CD14-positive monocyte (primary cell): ENCODE measurements around the gene SAFB2. TPM values are rescaled to one million over a fixed set of nuclear protein-coding genes. Genes with fewer than 3 reads are reported as not detected.

Experiments used
- DNase-seq, 3 donors: peaks; one replicate each; pipeline ENCODE4 v3.0.0-alpha.2; 2011 to 2022
- H2AFZ ChIP-seq: 2 replicates; pipeline ENCODE4 v1.6.0; 2012; ENCODE audit warnings: mild to moderate bottlenecking, low read depth, low read length, inconsistent platforms; ENCODE audit not compliant: insufficient read depth, poor library complexity, severe bottlenecking
- H3K27ac ChIP-seq, 2 donors: 1 replicate in 1 of 2; 2 replicates in 1 of 2; pipeline ENCODE4 v1.5.1; 2012 to 2013; ENCODE audit warnings: low read length in 2 of 2, control low read depth in 1 of 2, inconsistent platforms in 1 of 2, low read depth in 1 of 2, mild to moderate bottlenecking in 1 of 2
- H3K27me3 ChIP-seq, 2 donors: one replicate each; pipeline versions ENCODE4 v1.6.0 to v1.6.1; 2011 to 2013; ENCODE audit warnings: low read length in 2 of 2; ENCODE audit not compliant: control insufficient read depth in 2 of 2, insufficient read depth in 2 of 2
- H3K36me3 ChIP-seq, 2 donors: replicated peaks in 1 of 2; 1 replicate in 1 of 2; 2 replicates in 1 of 2; pipeline versions ENCODE4 v1.5.1 to v1.6.1; 2012 to 2013; ENCODE audit warnings: low read length in 2 of 2, control low read depth in 1 of 2, inconsistent platforms in 1 of 2, mild to moderate bottlenecking in 1 of 2; ENCODE audit not compliant: insufficient read depth in 2 of 2, control insufficient read depth in 1 of 2
- H3K4me1 ChIP-seq, 2 donors: 1 replicate in 1 of 2; 2 replicates in 1 of 2; pipeline versions ENCODE4 v1.5.1 to v1.6.1; 2012 to 2013; ENCODE audit warnings: low read length in 2 of 2, control low read depth in 1 of 2, inconsistent platforms in 1 of 2, mild to moderate bottlenecking in 1 of 2, moderate library complexity in 1 of 2; ENCODE audit not compliant: insufficient read depth in 2 of 2, control insufficient read depth in 1 of 2
- H3K4me2 ChIP-seq: replicated peaks from 2 replicates; pipeline ENCODE3; 2012; ENCODE audit warnings: low read length, moderate library complexity, mild to moderate bottlenecking; ENCODE audit not compliant: poor library complexity, severe bottlenecking; ENCODE audit errors: extremely low read depth
- H3K4me3 ChIP-seq, 3 experiments: fragments of 200-600 bp in 1 of 3; sonication (generic) in 1 of 3; replicated peaks in 1 of 3; 1 replicate in 2 of 3; 2 replicates in 1 of 3; pipeline ENCODE4 v1.5.1; 2011 to 2013; ENCODE audit warnings: low read length in 3 of 3, mild to moderate bottlenecking in 3 of 3, control low read depth in 2 of 3, low read depth in 2 of 3, inconsistent platforms in 1 of 3, moderate library complexity in 1 of 3
- H3K79me2 ChIP-seq: 2 replicates; pipeline ENCODE4 v1.6.0; 2012; ENCODE audit warnings: mild to moderate bottlenecking, control low read depth, inconsistent platforms, low read length, moderate library complexity; ENCODE audit not compliant: insufficient read depth
- H3K9ac ChIP-seq: 2 replicates; pipeline ENCODE4 v1.6.0; 2017; ENCODE audit warnings: low read length, mild to moderate bottlenecking; ENCODE audit not compliant: insufficient read depth, poor library complexity, severe bottlenecking
- H3K9me3 ChIP-seq, 2 donors: replicated peaks in 1 of 2; 1 replicate in 1 of 2; 2 replicates in 1 of 2; pipeline versions ENCODE4 v1.5.1 to v1.6.1; 2012 to 2013; ENCODE audit warnings: low read length in 2 of 2, control low read depth in 1 of 2; ENCODE audit not compliant: control insufficient read depth in 1 of 2, insufficient read depth in 1 of 2
- H4K20me1 ChIP-seq: 2 replicates; pipeline ENCODE4 v1.6.0; 2012; ENCODE audit warnings: mild to moderate bottlenecking, low read length, control low read depth, moderate library complexity; ENCODE audit not compliant: insufficient read depth
- H3K27ac Mint-ChIP-seq, 7 donors: one replicate each; pipeline ENCODE4 v1.8.0; 2020; ENCODE audit warnings: mild to moderate bottlenecking in 7 of 7, mixed read lengths in 7 of 7, moderate library complexity in 6 of 7, inconsistent platforms in 2 of 7
- H3K27me3 Mint-ChIP-seq, 3 donors: one replicate each; pipeline ENCODE4 v1.8.0; 2021 to 2022; ENCODE audit warnings: low read depth in 3 of 3, mild to moderate bottlenecking in 3 of 3, mixed read lengths in 3 of 3, moderate library complexity in 3 of 3, inconsistent platforms in 1 of 3
- H3K36me3 Mint-ChIP-seq, 2 donors: one replicate each; pipeline ENCODE4 v1.8.0; 2020; ENCODE audit warnings: mixed read lengths in 2 of 2, inconsistent platforms in 1 of 2, mild to moderate bottlenecking in 1 of 2
- H3K4me1 Mint-ChIP-seq: one replicate; pipeline ENCODE4 v1.8.0; 2020; ENCODE audit warnings: mild to moderate bottlenecking, mixed read lengths
- H3K4me3 Mint-ChIP-seq, 2 donors: one replicate each; pipeline ENCODE4 v1.8.0; 2020; ENCODE audit warnings: mild to moderate bottlenecking in 2 of 2, mixed read lengths in 2 of 2, moderate library complexity in 1 of 2
- H3K9me3 Mint-ChIP-seq, 7 donors: one replicate each; pipeline ENCODE4 v1.8.0; 2020 to 2022; ENCODE audit warnings: mixed read lengths in 7 of 7, mild to moderate bottlenecking in 6 of 7, moderate library complexity in 6 of 7, inconsistent platforms in 2 of 7
- WGBS: methylation state at CpG from one replicate; pipeline ENCODE4 v1.1.5; 2013; ENCODE audit warnings: missing lambda C conversion rate; ENCODE audit not compliant: insufficient coverage; 5-methylcytosine and 5-hydroxymethylcytosine counted together
- intact Hi-C, 2 donors: fragments of 100-400 bp; cut with micrococcal nuclease; formaldehyde crosslinking; loops; one replicate each; pipeline versions ENCODE4 v1.15.0 to v1.15.1; 2023
- polyA plus RNA-seq, 3 donors: library from polyadenylated mRNA; depleted of rRNA in 1 of 3; unstranded in 2 of 3; stranded (reverse) in 1 of 3; fragments of 300-500 nt in 2 of 3; fragments of >200 nt in 1 of 3; fragmentation: Illumina TruSeq in 2 of 3; gene quantifications; 1 replicate in 2 of 3; 2 replicates in 1 of 3; pipeline ENCODE4 v1.2.3, GENCODE V29; 2012 to 2021
- TF ChIP-seq, protein P1 (sequence below): fragments of 200-600 bp; IDR thresholded peaks from one replicate; pipeline ENCODE4 v1.8.0; 2022; ENCODE audit warnings: antibody characterized with exemption, mild to moderate bottlenecking

The SAFB2 gene
- polyA plus RNA-seq, 3 donors: 7.5 to 53.4 (median 14.7) TPM

DNA sequence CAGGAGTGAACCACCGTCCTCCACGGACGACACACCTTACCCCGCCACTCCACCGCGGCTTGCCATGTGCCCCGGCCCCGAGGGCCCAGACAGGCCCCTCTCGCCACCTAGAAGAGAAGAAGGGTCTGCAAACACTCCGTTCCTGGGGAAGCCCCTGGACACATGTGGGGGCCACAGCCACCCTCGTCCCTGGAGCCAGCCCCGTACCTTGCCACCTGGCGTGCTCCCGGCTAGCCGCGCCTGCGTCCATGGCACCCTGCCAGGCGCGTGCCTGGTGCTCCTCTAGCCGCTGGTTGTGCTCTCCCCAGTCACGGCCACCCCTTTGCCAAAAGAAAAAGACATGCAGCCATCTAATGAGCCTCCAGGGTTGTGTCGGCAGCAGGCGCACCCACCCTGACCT is 34.9 kb downstream of the SAFB2 start:
- H3K4me1 Mint-ChIP-seq: peaks cover 7% of the 10 kb centered on the region
- Histone ChIP-seq H3K4me1 (no peaks in the 10 kb centered on the region), H3K27ac (no peak overlapping the region), H3K36me3 (peaks cover 62 to 72% of the 10 kb centered on the region in 2 donors), H3K79me2 (no peaks in the 10 kb centered on the region), H4K20me1 (peaks cover 78% of the 10 kb centered on the region), H3K4me2 (no peak overlapping the region), H3K9me3 (no peaks in the 10 kb centered on the region), H3K4me3 (no peak overlapping the region), H3K27me3 (no peaks in the 10 kb centered on the region), H2AFZ (no peak overlapping the region), H3K9ac (no peak overlapping the region)
- no peak for DNase-seq
- H3K27me3 Mint-ChIP-seq: peaks cover 0 to 1% (median 0%) of the 10 kb centered on the region in 3 donors
- H3K27ac Mint-ChIP-seq: no peak overlapping the region
- TF ChIP-seq, protein P1, sequence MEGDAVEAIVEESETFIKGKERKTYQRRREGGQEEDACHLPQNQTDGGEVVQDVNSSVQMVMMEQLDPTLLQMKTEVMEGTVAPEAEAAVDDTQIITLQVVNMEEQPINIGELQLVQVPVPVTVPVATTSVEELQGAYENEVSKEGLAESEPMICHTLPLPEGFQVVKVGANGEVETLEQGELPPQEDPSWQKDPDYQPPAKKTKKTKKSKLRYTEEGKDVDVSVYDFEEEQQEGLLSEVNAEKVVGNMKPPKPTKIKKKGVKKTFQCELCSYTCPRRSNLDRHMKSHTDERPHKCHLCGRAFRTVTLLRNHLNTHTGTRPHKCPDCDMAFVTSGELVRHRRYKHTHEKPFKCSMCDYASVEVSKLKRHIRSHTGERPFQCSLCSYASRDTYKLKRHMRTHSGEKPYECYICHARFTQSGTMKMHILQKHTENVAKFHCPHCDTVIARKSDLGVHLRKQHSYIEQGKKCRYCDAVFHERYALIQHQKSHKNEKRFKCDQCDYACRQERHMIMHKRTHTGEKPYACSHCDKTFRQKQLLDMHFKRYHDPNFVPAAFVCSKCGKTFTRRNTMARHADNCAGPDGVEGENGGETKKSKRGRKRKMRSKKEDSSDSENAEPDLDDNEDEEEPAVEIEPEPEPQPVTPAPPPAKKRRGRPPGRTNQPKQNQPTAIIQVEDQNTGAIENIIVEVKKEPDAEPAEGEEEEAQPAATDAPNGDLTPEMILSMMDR: no peak
- H3K9me3 Mint-ChIP-seq: no peaks in the 10 kb centered on the region
- H3K36me3 Mint-ChIP-seq: peaks cover 58 to 75% of the 10 kb centered on the region in 2 donors
- H3K4me3 Mint-ChIP-seq: no peak overlapping the region
- intact Hi-C loops: no loop called here
- WGBS: 97% methylated on average over 14 of the region's 23 CpGs

GRCh38 chr19:5587071-5587455 is 35.5 kb downstream of the SAFB2 start:
- Mint-ChIP-seq H3K27ac (no peak overlapping the region), H3K27me3 (peaks cover 0 to 1% (median 0%) of the 10 kb centered on the region in 3 donors), H3K4me1 (peaks cover 7% of the 10 kb centered on the region), H3K36me3 (peaks cover 58 to 73% of the 10 kb centered on the region in 2 donors), H3K9me3 (no peaks in the 10 kb centered on the region), H3K4me3 (no peak overlapping the region)
- TF ChIP-seq, protein P1: no peak
- Histone ChIP-seq H2AFZ (no peak overlapping the region), H3K27me3 (no peaks in the 10 kb centered on the region), H4K20me1 (peaks cover 72% of the 10 kb centered on the region), H3K9ac (no peak overlapping the region), H3K4me2 (no peak overlapping the region), H3K9me3 (no peaks in the 10 kb centered on the region), H3K36me3 (peaks cover 56 to 70% of the 10 kb centered on the region in 2 donors), H3K27ac (no peak overlapping the region), H3K4me3 (no peak overlapping the region), H3K4me1 (no peaks in the 10 kb centered on the region), H3K79me2 (no peaks in the 10 kb centered on the region)
- DNase-seq: no peak
- intact Hi-C loops: no loop called here
- WGBS: 92% methylated on average over 8 of the region's 16 CpGs
